C4-2B (cell line): ENCODE measurements around the gene SFSWAP.
A peak's percentile ranks its signal among the peaks of the same experiment; 100 is the strongest.

Source experiments
- H3K27ac ChIP-seq: fragments of 450-650 bp; 2 replicates; pipeline ENCODE4 v1.5.1; 2017
- ZFX ChIP-seq: fragments of 450-650 bp; IDR thresholded peaks from 2 replicates; pipeline ENCODE4 v1.6.1; 2017
- TF ChIP-seq, protein P1 (sequence below): fragments of 450-650 bp; conservative IDR thresholded peaks from 2 replicates; pipeline ENCODE4 v1.5.1; 2017; ENCODE audit warnings: mild to moderate bottlenecking

The SFSWAP gene

DNA sequence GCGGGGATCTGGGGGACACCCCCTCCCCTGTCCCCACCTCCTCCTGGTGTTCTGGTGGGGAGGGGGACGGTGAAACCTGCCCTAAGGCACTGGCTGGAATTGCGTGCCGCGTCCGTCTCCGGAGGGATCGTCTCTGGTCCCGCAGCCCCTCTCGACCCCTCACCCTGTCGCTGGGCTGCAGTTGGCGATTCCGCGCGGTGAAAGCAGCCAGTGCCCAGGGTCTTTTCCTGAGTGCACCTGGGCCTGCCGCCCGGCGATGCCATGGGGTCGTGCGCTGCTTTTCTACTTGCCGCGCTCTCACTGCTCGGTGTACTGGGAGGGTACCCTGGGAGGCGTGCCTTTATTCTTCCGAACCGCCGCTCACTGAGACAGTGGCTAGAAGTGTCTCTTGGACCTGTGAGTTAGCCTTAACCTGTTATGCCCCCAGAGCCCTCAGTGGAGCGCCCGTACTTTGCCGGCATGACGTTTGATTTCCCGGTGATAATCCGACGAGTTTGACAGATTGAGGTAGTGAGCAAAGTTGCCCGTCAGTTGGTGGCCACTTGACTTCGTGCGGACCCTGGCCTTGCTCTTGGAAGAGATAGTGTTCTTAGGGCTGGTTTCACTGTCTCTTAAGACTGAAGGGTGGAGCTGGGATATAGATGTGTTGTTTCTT is 788 bp downstream of the SFSWAP start:
- H3K27ac ChIP-seq = peak overlapping the region; percentile 90
- no peak for TF ChIP-seq ZFX
- TF ChIP-seq, protein P1, sequence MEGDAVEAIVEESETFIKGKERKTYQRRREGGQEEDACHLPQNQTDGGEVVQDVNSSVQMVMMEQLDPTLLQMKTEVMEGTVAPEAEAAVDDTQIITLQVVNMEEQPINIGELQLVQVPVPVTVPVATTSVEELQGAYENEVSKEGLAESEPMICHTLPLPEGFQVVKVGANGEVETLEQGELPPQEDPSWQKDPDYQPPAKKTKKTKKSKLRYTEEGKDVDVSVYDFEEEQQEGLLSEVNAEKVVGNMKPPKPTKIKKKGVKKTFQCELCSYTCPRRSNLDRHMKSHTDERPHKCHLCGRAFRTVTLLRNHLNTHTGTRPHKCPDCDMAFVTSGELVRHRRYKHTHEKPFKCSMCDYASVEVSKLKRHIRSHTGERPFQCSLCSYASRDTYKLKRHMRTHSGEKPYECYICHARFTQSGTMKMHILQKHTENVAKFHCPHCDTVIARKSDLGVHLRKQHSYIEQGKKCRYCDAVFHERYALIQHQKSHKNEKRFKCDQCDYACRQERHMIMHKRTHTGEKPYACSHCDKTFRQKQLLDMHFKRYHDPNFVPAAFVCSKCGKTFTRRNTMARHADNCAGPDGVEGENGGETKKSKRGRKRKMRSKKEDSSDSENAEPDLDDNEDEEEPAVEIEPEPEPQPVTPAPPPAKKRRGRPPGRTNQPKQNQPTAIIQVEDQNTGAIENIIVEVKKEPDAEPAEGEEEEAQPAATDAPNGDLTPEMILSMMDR = no peak

DNA sequence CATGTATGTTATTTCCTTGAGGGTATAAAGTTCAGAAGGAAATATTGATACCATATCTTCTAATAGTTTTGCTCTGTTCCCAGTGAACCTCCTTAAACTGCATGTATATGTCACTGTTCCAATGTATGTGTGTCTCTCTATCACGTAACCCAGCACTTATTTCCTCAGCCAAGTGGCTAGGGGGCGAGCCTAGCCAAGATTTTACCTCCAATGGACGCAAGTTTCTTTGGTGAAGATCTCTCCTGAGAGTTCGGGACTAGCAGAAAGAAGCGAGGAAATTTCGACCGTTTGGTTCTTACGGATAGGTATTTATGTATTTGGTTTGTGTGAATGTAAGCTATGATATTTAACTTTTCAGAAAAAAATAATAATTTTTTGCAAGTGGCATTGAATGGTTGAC is 2.5 kb downstream of the SFSWAP start:
- no peak overlapping the region for H3K27ac ChIP-seq

DNA sequence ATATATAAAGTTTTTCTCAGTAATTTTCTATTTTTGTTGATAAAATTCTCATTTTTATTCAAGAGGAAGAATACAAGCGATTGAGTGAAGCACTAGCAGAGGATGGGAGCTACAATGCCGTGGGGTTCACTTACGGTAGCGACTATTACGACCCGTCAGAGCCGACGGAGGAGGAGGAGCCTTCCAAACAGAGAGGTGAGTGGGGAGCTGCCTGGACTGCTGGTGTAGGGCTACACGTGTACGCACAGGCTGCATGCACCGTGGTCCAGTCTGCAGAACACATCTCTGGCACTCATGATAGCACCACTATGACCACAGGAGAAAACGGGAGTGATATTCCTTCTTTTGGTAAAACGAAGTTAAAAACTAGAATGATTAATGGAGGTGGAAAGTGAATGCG is 3.9 kb downstream of the SFSWAP start:
- TF ChIP-seq, protein P1 = no peak
- no peak for TF ChIP-seq ZFX

More for the DNA sequence above, 2.5 kb downstream of the SFSWAP start:
- TF ChIP-seq, protein P1 = no peak
- TF ChIP-seq ZFX = no peak

DNA sequence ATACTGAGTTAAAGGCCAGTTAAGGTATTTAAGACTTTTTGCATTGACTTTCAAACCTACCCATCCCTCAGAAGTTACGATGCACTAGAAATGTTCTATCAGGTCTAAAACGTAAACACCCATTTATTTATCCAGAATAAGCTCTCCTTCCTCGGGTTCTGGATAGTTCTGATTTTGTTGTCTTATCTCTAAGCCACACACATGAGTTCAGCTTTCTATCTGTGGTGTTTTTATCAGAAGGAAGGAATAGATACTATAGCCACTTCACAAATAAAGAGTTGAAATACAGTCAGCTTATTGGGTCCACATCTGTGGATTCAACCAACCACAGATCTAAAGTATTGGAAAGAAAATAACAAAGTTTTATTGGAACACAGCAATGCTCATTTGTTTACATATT is 5.4 kb downstream of the SFSWAP start:
- TF ChIP-seq ZFX = no peak
- TF ChIP-seq, protein P1 = no peak

More for the DNA sequence above, 3.9 kb downstream of the SFSWAP start:
- H3K27ac ChIP-seq = no peak overlapping the region

GRCh38 chr12:131720241-131720640 is 9.4 kb downstream of the SFSWAP start:
- TF ChIP-seq, protein P1 = no peak
- TF ChIP-seq ZFX = no peak
- H3K27ac ChIP-seq = no peak overlapping the region

More for the DNA sequence above, 5.4 kb downstream of the SFSWAP start:
- H3K27ac ChIP-seq = no peak overlapping the region

DNA sequence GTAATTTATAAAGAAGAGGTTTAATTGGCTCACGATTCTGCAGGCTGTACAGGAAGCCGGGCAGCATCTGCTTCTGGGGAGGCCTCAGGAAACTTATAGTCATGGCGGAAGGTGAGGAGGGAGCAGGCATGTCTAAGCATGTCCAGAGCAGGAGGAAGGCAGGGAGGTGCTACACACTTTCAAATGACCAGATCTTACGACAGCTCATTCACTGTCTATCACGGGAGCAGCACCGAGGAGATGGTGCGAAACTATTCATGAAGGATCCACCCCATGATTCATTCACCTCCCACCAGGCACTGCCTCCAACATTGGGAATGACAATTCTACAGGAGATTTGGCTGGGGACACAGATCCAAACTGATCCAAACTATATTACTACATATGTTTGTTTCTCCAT is 10.0 kb downstream of the SFSWAP start:
- H3K27ac ChIP-seq = no peak overlapping the region
- TF ChIP-seq, protein P1 = no peak
- no peak for TF ChIP-seq ZFX

- H3K27ac ChIP-seq = no peak overlapping the region
- TF ChIP-seq, protein P1 = no peak
- TF ChIP-seq ZFX = no peak
Observed at GRCh38 chr12:131721548-131721947, 10.7 kb downstream of the SFSWAP start.
